Hematopoietic multipotent progenitor cell (in vitro differentiated cells): ENCODE measurements around the gene APOL4. TPM values are rescaled to one million over a fixed set of nuclear protein-coding genes. Genes with fewer than 3 reads are reported as not detected.

Experiments used
- total RNA-seq: library from RNA; depleted of rRNA; stranded (reverse); fragments of >200 nt; gene quantifications from one replicate; pipeline ENCODE4 v1.2.3, GENCODE V29; 2012

The APOL4 gene
- total RNA-seq, 1 donor, result 5.1 TPM

Other genes with a start within 250 kb of the APOL4 start
- 17.8 TPM for gene RBFOX2, start 173.0 kb downstream of the APOL4 start, total RNA-seq
- 69.5 TPM for gene APOL3, start 41.1 kb downstream of the APOL4 start, total RNA-seq
- gene APOL2, start 37.7 kb upstream of the APOL4 start, total RNA-seq, result 53.9 TPM
- 15.6 TPM for gene APOL1, start 51.3 kb upstream of the APOL4 start, total RNA-seq
- gene MYH9, start 186.2 kb upstream of the APOL4 start, total RNA-seq, result 329 TPM